Measurements from ENCODE around the gene FBN2. TPM values are rescaled to one million over a fixed set of nuclear protein-coding genes. Genes with fewer than 3 reads are reported as not detected.

The FBN2 gene
- total and polyA plus RNA-seq, 7 donors, result 0.23 to 2.0 (median 0.51) TPM; not detected in 1

GRCh38 chr5:128532776-128533175 lies 5.3 kb downstream of the FBN2 start:
- intact Hi-C loops (cut with DNase I), result no loop called here
- H3K36me3 ChIP-seq, result no peaks in the 10 kb centered on the region
- no peak overlapping the region for H3K27ac ChIP-seq

GRCh38 chr5:128532127-128532526 lies 5.9 kb downstream of the FBN2 start:
- no peak overlapping the region for H3K27ac ChIP-seq
- intact Hi-C loops (cut with DNase I), result no loop called here
- no peaks in the 10 kb centered on the region for H3K36me3 ChIP-seq
- DNase-seq, result no peak
- TF ChIP-seq POLR2A (IDR thresholded peaks at IDR 0.05), result no peak
- no peak for TF ChIP-seq EP300 (IDR thresholded peaks at IDR 0.05)
- TF ChIP-seq POLR2AphosphoS5 (IDR thresholded peaks at IDR 0.05), result no peak
- H3K4me1 ChIP-seq, result peaks cover 0 to 10% (median 6%) of the 10 kb centered on the region in 4 donors
- peaks cover 13 to 48% (median 31%) of the 10 kb centered on the region in 3 donors for H3K27me3 ChIP-seq
- 50 to 69% methylated on average over 3 of the region's 3 CpGs for WGBS, 2 donors
- no peak overlapping the region for H3K4me3 ChIP-seq
- H3K9me3 ChIP-seq, result no peaks in the 10 kb centered on the region

More at GRCh38 chr5:128532776-128533175, 5.3 kb downstream of the FBN2 start:
- TF ChIP-seq POLR2A (IDR thresholded peaks at IDR 0.05) (no peak), CTCF (IDR thresholded peaks at IDR 0.05) (no peak), EP300 (IDR thresholded peaks at IDR 0.05) (no peak), POLR2AphosphoS5 (IDR thresholded peaks at IDR 0.05) (no peak)
- Histone ChIP-seq H3K4me3 (no peak overlapping the region), H3K27me3 (peaks cover 15 to 54% (median 37%) of the 10 kb centered on the region in 3 donors), H3K4me1 (peaks cover 0 to 17% (median 13%) of the 10 kb centered on the region in 4 donors), H3K9me3 (no peaks in the 10 kb centered on the region)
- no peak for DNase-seq
- WGBS, 2 donors, result 71 to 77% methylated on average over 3 of the region's 3 CpGs

GRCh38 chr5:128528637-128529255 lies 9.3 kb downstream of the FBN2 start:
- Histone ChIP-seq H3K4me1 (no peaks in the 10 kb centered on the region), H3K27ac (no peak overlapping the region), H3K4me3 (no peak overlapping the region), H3K27me3 (peaks cover 0 to 14% (median 8%) of the 10 kb centered on the region in 3 donors), H3K9me3 (no peaks in the 10 kb centered on the region), H3K36me3 (no peaks in the 10 kb centered on the region)
- DNase-seq, result no peak
- 84 to 87% methylated on average over 5 of the region's 5 CpGs for WGBS, 2 donors
- intact Hi-C loops (cut with DNase I), result no loop called here
- no peak for TF ChIP-seq POLR2A (IDR thresholded peaks at IDR 0.05)
- no peak for TF ChIP-seq POLR2AphosphoS5 (IDR thresholded peaks at IDR 0.05)
- TF ChIP-seq CTCF (IDR thresholded peaks at IDR 0.05), result no peak
- no peak for TF ChIP-seq EP300 (IDR thresholded peaks at IDR 0.05)

GRCh38 chr5:128528126-128528525 lies 9.9 kb downstream of the FBN2 start:
- Histone ChIP-seq H3K4me3 (no peak overlapping the region), H3K27ac (no peak overlapping the region), H3K36me3 (no peaks in the 10 kb centered on the region), H3K4me1 (no peaks in the 10 kb centered on the region), H3K27me3 (peaks cover 0 to 8% (median 5%) of the 10 kb centered on the region in 3 donors), H3K9me3 (no peaks in the 10 kb centered on the region)
- 21 to 59% methylated on average over 2 of the region's 2 CpGs for WGBS, 2 donors
- no peak for DNase-seq
- intact Hi-C loops (cut with DNase I), result no loop called here
- TF ChIP-seq EP300 (IDR thresholded peaks at IDR 0.05), result no peak
- no peak for TF ChIP-seq POLR2A (IDR thresholded peaks at IDR 0.05)
- TF ChIP-seq POLR2AphosphoS5 (IDR thresholded peaks at IDR 0.05), result no peak
- TF ChIP-seq CTCF (IDR thresholded peaks at IDR 0.05), result no peak

GRCh38 chr5:128527077-128527476 lies 11.0 kb downstream of the FBN2 start:
- DNase-seq, result no peak
- TF ChIP-seq POLR2AphosphoS5 (IDR thresholded peaks at IDR 0.05), result no peak
- TF ChIP-seq POLR2A (IDR thresholded peaks at IDR 0.05), result no peak
- no peak for TF ChIP-seq CTCF (IDR thresholded peaks at IDR 0.05)
- no peak for TF ChIP-seq EP300 (IDR thresholded peaks at IDR 0.05)
- H3K4me1 ChIP-seq, result no peaks in the 10 kb centered on the region
- H3K36me3 ChIP-seq, result no peaks in the 10 kb centered on the region
- intact Hi-C loops (cut with DNase I), result no loop called here
- H3K27me3 ChIP-seq, result no peaks in the 10 kb centered on the region
- no peak overlapping the region for H3K27ac ChIP-seq
- H3K4me3 ChIP-seq, result no peak overlapping the region
- no peaks in the 10 kb centered on the region for H3K9me3 ChIP-seq
